GM21381 (cell line): ENCODE measurements around the gene ST3GAL5.

ENCODE experiments used
- ATAC-seq: cut with Tn5 transposase; IDR thresholded peaks from one replicate; pipeline ENCODE4 v1.9.1; 2021; ENCODE audit warnings: mild to moderate bottlenecking, moderate library complexity; ENCODE audit not compliant: unreplicated experiment

Gene ST3GAL5

DNA sequence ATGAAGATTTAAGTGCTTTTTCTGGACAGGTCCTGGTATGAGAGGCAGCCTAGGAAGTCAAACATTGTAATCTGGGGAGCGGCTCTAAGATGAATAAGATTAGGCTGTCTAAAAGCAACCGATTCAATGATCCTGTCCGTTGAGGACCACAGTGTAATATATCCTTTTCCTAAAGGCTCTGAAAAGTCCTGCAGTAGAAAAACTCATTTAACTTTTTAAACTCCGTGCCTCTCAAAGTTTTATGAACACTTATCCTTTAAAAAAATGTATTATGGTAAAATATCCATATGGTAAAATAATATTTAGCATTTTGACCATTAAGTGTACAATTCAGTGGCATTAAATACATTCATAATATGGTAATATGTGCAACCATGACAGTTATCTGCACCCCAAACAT, 95.2 kb downstream of the ST3GAL5 start:
- no peak for ATAC-seq

DNA sequence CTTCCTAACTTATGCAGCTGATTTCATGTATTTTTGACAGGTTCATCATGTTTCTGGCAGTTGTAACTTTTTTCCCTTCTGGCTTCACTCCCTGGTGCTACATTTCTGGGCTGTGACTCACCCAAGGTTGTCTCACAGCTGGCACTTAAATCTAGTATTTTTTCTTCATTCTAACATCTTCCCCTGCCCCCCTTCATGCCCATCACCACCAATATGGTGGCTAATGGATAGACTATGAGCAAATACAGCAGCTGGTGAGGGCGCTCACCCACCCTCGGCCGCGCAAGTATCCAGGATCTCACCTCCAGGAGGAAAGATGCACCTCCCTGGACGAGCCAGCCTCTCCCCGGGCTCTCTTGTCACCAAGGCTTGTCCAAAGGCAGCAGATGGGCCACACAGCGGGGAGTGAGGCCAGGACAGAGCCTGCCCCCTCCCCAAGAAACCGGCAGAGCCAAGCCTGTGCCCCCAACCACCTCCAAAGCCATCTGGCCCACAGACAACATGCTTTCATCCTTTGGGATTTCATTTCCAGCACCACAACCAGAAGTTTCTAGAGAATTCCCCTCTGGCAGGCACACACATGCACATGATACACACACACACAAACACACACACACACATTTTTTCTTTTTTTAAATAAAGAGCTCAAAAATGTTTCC, 95.9 kb downstream of the ST3GAL5 start:
- ATAC-seq, result no peak

DNA sequence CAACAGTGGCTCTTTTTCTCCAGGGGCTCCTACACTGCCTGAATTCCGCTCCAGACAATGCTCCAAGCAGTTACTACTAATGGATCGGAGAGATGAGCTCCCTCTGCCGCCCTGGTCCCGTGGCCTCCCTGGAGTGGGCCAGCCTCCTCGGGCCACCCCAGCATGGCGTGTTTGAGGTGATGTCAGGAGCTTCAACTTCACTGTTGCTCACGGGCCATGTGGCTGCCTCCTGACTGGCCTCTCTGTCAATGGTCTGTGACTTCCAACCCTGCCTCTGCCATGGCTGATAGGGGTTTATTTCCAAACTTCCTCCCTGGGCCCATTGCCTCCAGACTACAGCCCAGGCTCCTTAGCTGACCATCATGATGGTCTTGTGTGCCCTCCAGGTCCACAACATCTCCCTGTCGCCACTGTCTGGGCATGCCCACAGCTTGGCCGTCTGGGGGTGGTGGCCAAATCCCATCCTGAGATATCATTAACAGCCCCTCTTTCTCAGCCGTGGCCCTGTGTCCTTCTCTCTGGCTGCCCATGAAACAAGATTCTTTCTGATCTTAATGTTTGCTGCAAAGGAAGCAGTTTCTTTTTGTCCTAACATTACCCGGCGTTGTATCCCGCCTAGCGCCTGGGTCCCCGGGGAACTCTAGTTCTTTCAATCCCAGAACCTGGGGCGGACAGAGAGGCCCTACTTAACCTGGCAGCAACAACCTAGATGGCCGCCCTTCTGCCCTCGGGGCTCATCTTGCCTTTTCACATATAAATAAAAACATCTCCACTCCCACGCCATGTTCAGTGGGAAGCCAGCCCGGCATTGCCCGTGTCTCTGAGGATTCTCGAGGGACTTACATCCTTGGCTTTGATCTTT, 96.9 kb downstream of the ST3GAL5 start:
- no peak for ATAC-seq

DNA sequence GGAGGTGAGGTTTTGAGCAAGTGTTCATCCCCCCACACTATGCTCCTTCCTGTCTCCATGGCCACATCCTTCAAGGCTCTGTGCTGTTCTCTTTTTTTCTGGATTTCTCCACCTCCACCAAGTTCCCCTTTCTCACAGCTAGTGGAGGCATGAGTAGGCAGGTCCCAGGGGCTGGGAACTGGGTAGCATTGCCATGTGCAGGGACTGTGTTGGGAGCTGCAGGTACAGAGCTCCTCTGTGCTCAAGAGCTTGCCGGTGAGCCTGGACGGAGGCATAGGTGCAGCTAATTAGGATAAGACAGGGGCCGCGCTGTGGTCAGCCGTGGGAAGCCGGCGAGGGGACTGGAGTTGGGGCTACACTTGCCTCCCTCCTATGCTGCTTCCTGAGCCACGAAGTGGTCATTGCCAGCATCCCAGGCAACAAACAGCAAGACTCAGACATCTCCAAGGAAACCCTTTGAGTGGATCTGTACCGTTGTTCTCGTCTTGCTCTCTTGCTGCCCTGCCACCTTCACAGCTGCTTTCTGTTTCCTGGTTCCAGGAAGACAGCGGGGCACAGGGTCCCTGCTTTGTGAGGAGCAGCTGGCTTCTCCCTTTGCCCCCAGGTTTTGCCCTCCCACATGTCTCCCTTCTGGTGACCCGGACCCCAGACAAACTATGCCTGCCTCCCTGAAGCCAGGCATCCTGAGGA, 98.1 kb downstream of the ST3GAL5 start:
- ATAC-seq, result no peak

DNA sequence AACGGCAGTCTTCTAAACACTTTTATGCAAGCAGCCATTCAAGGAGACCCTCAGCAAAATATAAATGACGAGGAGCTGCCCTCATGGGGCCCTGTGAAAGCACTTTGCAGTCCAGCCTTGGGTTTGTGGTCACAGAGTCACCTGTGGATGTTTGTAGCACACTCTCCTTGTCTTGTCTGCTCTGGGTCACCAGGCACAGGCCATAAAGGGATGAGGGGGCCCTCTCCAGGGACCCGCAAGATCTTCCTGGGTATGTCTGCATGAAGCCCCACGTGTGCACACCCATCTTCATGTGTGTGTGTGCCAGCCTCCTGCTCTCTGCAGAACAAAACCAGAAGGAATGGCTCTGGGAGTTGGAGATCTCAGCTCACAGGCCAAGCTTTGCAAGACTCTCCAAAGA, 98.8 kb downstream of the ST3GAL5 start:
- ATAC-seq, result no peak

DNA sequence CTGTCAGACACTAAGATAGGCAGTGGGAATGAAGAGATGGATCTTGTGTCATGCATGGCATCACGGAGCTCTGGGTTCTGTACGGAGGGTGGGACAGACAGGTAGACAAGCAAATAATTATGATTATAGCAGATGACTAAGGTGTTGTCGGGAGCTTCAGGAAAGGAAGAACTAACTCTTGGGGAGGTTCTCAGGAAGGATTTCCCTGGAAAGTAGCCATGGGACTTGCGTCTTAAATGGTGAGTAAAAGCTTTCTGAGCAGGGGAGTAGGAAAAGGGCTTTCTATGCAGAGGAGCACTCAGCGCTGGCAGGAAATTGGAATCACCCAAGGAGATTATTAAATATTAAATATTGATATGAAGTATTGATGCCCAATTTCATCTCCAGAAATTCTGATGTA, 99.5 kb downstream of the ST3GAL5 start:
- ATAC-seq, result no peak

DNA sequence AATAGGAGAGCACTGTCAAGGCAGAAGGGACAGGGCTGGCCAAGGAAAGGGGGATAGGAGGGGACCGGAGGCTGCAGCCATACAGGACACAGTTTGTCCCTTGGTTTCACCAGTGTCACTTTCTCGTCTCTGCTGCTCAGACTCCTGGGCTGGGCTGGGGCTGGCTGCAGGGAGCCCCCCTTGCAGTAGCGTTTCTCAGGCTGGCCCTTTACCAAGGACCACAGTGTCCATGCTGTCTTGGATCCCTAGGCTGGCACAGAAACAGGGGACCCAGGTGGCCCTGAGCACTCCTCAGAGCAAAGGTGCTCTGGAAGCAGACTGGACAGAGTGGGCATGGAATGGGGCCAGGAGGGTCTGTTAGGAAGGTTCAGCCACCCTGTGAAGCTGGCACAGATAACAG, 100.2 kb downstream of the ST3GAL5 start:
- no peak for ATAC-seq

DNA sequence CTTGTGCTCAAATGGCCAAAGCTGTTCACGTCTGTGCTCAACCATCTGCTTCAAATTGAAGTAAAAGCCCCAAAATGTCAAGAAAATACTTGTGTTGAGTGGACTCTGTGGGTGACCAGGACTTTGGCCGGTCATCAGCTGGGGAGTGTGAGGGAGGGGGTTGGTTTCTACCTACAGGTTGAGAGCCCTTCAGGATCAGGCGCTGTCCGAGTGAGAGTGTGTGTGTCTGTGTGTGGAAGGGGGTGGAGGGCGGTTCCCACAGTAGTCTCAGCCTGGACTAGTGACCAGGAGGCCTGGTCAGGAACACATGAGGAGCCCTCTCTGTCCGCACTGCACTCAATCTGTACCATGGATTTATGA, 100.8 kb downstream of the ST3GAL5 start:
- no peak for ATAC-seq

DNA sequence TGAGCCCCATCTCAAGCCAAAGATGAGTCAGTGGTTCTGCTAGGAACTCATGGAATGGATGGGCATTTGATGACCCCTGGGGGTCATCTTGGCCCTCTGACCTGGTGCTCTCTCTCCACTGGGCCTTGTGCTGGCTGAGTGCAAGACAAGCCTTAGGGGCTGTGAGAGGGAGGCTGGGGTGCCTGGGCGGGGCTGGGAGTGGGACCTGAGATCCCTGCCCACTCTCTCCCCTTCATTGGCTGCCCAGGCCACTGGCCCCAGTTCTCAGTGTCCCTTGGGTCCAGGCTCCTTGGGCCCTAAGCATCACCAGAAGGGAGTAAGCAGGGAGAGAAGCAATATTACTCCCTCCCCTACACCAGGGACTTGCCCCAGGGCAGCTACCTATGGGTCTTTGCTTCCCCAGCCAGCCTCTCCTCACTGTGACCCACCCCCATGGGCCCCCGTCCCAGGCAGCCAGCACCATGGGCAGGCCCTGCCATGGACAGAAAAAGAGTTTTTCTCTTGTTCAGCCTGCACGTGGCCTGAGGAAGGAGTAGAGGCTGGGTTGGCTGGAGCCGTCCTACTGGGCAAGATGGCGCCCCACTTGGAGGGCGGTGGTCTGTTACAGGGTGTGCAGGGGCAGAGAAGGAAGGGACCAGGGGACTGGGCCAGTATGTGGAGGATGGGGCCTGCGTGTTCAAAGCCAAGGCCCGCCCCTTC, 101.4 kb downstream of the ST3GAL5 start:
- no peak for ATAC-seq
